GM19455 (cell line): Measurements from ENCODE around the gene CSMD2.

Experiments used
- ATAC-seq: cut with Tn5 transposase; IDR thresholded peaks from one replicate; pipeline ENCODE4 v1.9.1; 2021; ENCODE audit not compliant: unreplicated experiment

CSMD2 gene

GRCh38 chr1:33764149-33764548 is 400.9 kb downstream of the CSMD2 start:
- ATAC-seq = no peak

- ATAC-seq = no peak
These were observed 401.6 kb downstream of the CSMD2 start for GRCh38 chr1:33763406-33763805.

- no peak for ATAC-seq
These were observed 402.1 kb downstream of the CSMD2 start for GRCh38 chr1:33762962-33763361.

DNA sequence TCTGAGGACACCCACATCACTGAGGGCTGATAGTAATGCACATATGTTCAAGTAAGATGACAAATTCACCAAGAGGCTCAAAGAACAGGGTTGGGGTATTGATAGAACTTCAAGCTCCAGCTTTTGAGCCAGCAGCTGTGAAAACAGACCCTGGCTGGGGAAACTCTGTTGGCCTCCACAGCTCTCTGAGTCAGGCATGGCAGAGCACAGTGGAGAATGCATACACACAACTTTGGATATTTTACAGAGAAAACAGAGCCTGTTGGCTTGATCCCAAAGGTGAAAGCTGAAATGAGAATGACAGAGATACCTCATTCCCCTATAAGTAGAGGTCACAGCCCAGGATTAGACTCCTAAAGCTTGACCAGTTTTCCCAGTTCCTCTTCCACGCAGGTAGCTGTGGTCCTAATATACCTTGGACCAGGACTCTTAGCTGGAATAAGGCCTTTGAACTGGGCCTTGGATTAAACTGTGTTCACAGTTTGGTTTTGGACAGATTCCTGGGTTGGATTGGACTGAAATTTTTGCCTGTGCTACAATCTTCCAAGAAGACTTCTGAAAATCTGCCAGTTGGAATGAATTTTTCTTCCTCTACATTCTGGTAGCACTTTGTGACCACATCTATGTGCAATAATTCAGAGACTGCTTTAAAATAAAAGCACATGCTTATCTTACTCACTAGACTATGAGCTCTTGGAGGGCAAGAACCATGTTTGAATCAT is 402.8 kb downstream of the CSMD2 start:
- no peak for ATAC-seq

DNA sequence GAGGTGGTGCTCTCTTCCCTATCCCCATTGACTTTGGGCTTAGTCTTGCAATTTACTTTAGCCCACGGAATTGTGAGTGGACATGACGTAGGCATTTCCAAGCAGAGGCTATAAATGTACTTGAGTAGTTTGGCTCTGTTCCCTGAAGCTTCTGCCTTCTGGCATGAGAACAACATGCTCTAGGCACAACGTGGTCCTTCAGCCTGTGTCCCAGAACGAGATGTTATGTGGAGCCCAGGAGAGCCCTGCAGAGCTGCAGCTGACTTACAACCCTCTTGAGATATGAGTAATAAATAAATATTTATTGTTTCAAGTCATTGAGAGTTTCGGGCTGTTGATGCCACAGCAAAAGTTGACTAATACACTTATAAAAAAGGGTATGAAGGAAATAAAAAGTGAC is 406.3 kb downstream of the CSMD2 start:
- no peak for ATAC-seq

DNA sequence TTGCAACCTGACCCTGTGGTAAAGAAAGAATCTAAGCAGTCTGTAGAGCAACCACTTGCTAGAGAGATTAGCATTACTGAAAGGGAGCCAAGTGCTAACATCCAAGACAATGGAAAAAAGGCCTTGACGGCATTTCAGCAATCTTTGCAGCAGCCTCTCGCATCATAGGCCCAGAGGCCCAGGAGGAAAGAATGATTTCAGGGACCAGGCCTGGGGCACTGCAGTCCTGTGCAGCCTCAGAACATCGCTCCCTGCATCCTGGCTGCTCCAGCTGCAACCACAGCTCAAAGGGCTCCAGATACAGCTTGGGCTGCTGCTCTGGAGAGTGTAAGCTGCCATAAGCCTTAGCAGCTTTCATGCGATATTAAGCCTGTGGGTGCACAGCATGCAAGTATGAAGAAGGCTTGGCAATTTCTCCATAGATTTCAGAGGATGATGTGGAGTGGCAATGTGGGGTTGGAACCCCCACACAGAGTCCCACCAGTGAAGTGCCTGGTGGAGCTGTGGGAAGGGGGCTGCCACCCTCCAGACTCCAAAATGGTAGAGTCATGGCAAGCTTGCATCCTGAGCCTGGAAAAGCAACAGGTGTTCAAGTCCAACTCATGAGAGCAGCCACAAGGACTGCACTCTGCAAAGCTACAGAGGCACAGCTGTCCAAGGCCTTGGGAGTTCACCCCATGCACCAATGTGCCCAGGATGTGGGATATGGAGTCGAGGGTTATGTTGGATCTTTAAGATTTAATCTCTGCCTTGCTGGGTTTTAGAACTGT is 411.8 kb downstream of the CSMD2 start:
- no peak for ATAC-seq

GRCh38 chr1:33745942-33746341 is 419.1 kb downstream of the CSMD2 start:
- no peak for ATAC-seq

DNA sequence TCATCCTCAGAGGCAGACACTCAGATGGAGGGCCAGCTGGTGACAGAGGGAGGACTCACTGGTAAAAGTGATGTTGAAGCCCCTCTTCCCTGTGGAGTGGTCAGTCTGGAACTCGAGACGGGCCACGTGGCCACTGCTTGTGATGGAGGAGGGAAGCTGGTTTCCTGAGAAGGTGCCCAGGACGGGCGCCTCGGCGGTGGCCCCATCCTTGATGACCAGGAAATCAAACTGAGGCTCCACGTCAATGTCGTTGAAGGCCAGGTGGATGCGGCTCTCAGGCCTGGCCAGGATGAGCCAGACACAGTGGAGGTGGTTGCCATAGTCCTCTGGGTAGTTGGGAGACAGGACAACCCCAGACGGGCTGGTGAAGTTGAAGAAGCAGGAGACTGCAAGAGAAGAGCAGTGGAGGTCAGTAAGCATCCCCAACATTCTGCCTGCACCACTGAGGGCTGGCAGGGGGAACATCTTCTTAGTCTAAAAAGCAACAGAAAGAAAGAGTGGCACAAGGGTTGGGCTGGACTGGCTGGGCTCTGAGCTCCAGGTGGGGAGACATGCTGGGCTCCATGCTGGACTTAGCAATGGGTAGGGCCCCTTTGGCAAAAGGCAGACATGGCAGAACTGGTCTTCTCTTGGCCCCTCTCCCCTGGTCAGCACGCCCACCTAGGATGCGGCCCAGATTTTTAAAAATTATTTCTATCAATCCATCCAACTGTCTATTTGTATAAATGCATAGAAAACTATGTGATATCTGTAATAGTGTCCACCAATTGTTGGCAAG is 421.6 kb downstream of the CSMD2 start:
- ATAC-seq = no peak

GRCh38 chr1:33742663-33743062 is 422.4 kb downstream of the CSMD2 start:
- no peak for ATAC-seq

GRCh38 chr1:33741749-33742148 is 423.3 kb downstream of the CSMD2 start:
- no peak for ATAC-seq

GRCh38 chr1:33740040-33740744 is 424.8 kb downstream of the CSMD2 start:
- ATAC-seq = no peak

- no peak for ATAC-seq
These were observed 426.1 kb downstream of the CSMD2 start for GRCh38 chr1:33738976-33739375.

DNA sequence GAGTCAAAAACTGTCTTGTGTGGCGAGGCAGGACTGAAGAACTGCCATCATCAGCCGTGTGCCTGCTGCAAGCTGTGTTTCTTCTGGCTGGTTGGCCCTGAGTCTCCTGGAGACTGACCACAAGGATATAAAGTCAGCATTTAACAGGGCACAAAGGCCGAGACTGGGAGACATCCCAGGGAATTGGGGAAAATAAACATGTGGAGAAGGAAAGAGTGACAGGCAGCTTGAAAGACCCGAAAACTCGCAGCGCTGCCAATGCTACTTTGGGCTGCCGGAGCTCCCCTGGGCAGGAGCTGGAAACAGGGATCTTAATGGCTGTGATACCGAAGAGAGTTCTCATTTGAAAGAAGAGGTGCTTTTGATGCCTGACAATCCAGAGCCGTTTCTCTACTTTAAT is 426.5 kb downstream of the CSMD2 start:
- ATAC-seq = no peak

- no peak for ATAC-seq
These were observed 428.5 kb downstream of the CSMD2 start for GRCh38 chr1:33736496-33736895.

- ATAC-seq = no peak
These were observed 429.4 kb downstream of the CSMD2 start for GRCh38 chr1:33735624-33736023.

DNA sequence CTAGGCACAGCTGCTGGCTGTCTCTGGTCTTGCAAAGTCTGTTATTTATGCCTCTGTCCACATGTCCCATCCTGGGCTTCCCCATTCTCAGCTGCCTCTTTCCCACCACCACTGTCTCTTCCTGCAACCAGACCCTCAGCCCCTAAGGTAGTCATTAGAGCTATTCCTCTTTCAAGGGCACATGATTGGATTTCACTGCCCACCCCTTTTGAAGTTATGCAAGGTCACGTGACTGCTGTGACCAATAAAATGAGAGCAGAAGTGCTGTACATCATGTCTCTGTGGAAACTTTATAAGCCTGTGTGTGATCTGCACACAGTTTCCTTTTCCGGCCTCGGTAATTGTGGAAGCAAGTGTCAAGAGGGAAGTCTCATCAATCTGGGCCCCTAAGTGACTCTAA is 437.7 kb downstream of the CSMD2 start:
- no peak for ATAC-seq

DNA sequence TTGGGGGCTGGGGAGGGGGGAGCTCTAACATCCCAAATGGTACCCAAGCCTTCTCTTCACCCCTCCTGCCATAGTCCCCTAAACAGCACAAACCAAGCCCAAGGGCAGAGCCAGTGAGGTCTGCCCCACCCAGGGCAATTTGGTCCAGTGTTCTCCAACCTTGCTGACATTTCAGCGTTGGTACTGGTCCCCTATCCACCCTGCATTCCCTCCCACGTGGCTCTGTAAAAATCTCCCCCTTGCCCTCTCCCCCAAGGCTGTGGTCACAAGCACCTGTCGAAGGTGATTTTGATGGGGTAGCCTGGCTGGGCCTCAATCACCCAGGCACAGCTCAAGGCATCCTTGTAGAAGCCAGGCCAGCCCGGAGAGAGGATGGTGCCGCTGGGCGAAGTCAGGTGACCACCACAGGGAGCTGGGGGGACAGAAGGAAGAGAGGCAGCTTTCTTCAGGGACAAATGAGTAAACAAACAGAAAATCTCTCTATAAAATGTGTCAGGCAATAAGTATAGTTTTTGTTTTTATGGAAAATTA is 438.7 kb downstream of the CSMD2 start:
- no peak for ATAC-seq

DNA sequence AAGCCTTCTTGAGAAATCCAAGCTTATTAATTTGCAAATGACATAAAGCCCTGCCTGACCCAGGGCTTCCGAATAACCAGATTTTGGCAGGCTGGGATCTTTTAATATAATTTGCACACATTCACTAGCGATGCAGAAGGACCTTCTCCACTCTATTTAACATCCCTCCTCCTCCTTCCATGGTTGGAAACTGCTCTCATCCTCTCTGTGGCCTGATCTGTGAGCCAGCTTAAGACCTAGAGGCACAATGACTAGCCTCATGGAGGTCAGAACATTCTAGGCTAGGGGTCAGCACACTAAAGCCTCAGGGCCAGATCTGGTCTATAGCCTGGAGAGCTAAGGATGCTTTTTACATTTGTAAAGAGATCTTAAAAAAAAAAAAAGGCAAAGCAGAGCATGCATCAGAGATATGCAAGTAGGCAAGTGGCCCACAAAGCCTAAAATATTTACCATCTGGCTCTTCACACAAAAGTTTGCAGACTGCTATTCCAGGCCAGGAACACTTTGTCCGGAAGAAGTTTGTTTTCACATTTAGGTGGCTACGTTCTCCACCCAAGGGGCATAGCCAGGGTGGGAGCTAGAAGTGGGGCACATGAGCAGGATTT is 439.4 kb downstream of the CSMD2 start:
- ATAC-seq = no peak

DNA sequence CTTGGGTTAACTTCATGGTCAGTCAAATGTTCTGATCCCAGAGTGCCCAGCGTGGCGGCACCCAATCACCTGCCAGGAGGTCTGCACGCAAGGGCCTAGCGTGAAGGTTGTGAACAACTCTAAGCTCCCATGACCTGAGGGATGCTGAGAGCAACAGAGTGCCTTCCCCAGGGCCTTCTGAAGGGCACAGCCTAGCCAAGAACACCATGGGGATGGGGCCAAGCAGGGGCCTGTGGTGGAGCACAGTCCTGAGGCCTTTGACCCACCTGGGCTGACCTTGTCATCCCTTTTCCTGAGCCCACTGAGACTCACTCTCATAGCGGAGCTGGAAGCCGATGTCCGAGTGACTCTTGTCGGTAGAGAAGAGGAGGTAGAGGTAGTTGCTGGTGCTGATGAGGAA is 440.0 kb downstream of the CSMD2 start:
- no peak for ATAC-seq

DNA sequence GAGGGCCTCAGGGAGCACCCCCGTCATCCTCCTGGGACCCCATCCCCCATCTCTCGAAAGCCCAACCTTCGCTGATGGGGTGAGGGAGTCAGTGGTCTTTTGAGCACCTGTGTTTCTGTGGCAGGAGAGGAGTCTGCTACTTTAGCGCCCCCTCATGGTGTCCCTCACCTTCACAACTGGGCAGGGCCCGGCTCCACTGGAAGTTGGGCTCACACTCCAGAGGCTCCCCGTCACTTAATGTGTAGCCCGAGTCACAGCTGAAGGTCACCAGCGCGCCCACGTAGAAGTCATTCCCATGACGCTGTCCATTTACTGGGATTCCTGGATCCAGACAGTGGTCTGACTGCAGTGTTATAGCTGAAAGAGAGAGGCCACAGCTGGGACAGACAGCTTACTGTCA is 440.7 kb downstream of the CSMD2 start:
- ATAC-seq = no peak

DNA sequence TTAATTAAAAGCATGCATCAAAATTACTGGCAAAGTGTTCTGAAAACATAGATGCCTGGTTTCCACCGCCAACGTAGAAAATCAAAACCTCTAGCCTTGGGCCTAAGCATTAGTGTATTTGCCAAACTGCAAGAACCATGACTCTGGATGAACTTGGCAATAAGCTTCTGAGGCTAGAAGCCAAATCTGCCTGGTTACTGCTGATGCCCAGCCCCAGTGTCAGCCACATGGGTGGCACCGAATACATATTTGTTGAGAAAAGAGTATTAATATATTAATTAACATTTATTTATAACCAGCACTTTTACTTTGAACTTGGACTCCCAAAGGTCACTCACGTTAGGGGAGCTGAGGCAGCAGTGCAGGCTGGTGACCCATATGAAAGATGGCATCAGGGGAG is 441.8 kb downstream of the CSMD2 start:
- no peak for ATAC-seq
